GM10248 (cell line): Measurements from ENCODE around the gene CCDC50.

Source experiments
- CTCF ChIA-PET: fragments of 300-600 bp; sonication (Branson Sonifier 250); formaldehyde crosslinking; extraction: SDS; loops from one replicate; lab custom pipeline; 2021; ENCODE audit warnings: antibody characterized with exemption; lab: Yijun Ruan, JAX
- POLR2A ChIA-PET: fragments of 350-650 bp; sonication (Branson Sonifier 250); formaldehyde crosslinking; extraction: SDS; loops from one replicate; lab custom pipeline; 2020; ENCODE audit warnings: antibody characterized with exemption; lab: Yijun Ruan, JAX
- DNase-seq: peaks from one replicate; pipeline ENCODE4 v3.0.0; 2012; ENCODE audit errors: extremely low spot score
- CTCF ChIP-seq: IDR thresholded peaks from 2 replicates; pipeline ENCODE4 v1.5.1; 2012; ENCODE audit warnings: mild to moderate bottlenecking, low read depth; ENCODE audit errors: extremely low read depth, missing control alignments, control extremely low read depth

CCDC50 gene

DNA sequence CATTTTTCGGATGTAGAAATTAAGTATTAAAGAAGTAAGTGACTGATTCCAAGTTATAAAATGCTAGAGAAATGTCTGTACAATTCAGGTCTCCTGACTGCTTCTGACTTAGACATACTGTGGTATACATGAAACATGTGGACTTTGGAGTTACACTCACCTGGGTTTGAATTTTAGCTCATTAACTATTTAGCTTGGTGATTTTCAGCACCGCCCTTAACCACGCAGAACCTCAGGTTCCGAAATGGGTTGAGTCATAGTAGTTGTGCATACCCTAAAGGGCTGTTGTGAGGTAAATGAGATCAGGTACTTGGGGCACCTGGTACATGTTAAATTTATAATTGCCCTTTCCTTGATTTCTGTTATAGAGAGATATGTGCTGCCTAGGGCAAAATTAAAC, 34.0 kb downstream of the CCDC50 start:
- ChIA-PET CTCF (interaction anchor here (1.3 to 7.3 kb wide), 2 partner anchors 10 to 24 kb away, joined by 4 to 45 read pairs; no protein-coding TSS in a partner anchor), POLR2A (no interaction called here)
- no peak for DNase-seq
- TF ChIP-seq CTCF: no peak

DNA sequence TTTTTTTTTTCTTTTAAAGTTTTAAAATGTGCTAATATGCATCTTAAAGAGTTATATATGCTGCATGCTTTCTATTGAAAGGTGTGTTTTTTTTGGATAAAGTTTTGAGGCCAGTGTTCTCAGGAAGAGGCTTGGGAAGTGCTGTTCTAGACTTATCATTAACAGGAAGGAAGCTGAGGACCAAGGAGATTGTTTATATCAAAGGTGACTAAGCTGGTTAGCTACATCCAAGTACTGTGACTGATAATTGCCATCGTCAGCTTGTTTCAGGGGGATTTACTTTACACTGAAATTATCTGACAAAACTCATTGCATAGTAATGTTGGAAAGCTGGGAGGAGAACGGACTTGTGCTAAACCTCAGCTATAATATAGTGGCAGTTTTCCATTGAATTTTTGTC, 37.5 kb downstream of the CCDC50 start:
- ChIA-PET CTCF (interaction anchor here (0.9 to 1.4 kb wide), 4 partner anchors 10 to 122 kb away, joined by 3 to 6 read pairs (median 4); no protein-coding TSS in a partner anchor), POLR2A (no interaction called here)
- DNase-seq: no peak
- TF ChIP-seq CTCF: no peak

- TF ChIP-seq CTCF: no peak
- DNase-seq: no peak
- ChIA-PET CTCF (no interaction called here), POLR2A (no interaction called here)
Observed at GRCh38 chr3:191368755-191369615, 39.8 kb downstream of the CCDC50 start.

DNA sequence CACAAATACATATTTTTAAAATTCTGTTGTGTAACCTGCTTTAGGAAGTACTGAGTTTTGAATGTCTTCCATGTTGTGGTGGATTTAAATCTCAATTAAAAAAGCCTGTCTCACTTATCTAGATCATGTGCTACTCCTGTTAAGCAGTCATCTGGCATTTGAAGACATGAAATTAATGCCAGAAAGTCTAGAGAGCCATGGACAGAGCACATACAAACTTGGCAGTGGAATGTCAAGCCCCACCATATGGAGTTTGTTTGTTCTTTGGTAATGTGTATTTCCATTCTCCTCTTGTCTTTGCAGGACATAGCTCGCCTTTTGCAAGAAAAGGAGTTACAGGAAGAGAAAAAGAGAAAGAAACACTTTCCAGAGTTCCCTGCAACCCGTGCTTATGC, 40.4 kb downstream of the CCDC50 start:
- no peak for DNase-seq
- POLR2A ChIA-PET: no interaction called here
- CTCF ChIA-PET: no interaction called here
- TF ChIP-seq CTCF: no peak

- TF ChIP-seq CTCF: no peak
- no peak for DNase-seq
- POLR2A ChIA-PET: no interaction called here
- CTCF ChIA-PET: no interaction called here
Observed at GRCh38 chr3:191372122-191372521, 42.9 kb downstream of the CCDC50 start.

- no peak for TF ChIP-seq CTCF
- no peak for DNase-seq
- CTCF ChIA-PET: interaction anchor here (0.9 to 1.1 kb wide), 2 partner anchors 10 to 14 kb away, joined by 3 to 4 read pairs; no protein-coding TSS in a partner anchor
Observed at GRCh38 chr3:191373327-191373726, 44.1 kb downstream of the CCDC50 start.

More at GRCh38 chr3:191373327-191373726, 44.1 kb downstream of the CCDC50 start:
- POLR2A ChIA-PET: no interaction called here
